Stimulated activated CD4-positive, alpha-beta T cell treated with anti-CD3 and anti-CD28 coated beads, Interleukin-12 subunit alpha, Interleukin-12 subunit beta, amount 100 ng/mL, for 48 hours (primary cell): ENCODE measurements around the gene PPP1R9A.

Experiments
- DNase-seq, 3 donors: peaks; one replicate each; pipeline ENCODE4 v3.0.0-alpha.2; 2020; ENCODE audit warnings: low read depth in 2 of 3, low spot score in 1 of 3

PPP1R9A gene

GRCh38 chr7:95312561-95312960 is 405.2 kb downstream of the PPP1R9A start:
- DNase-seq = no peak

DNA sequence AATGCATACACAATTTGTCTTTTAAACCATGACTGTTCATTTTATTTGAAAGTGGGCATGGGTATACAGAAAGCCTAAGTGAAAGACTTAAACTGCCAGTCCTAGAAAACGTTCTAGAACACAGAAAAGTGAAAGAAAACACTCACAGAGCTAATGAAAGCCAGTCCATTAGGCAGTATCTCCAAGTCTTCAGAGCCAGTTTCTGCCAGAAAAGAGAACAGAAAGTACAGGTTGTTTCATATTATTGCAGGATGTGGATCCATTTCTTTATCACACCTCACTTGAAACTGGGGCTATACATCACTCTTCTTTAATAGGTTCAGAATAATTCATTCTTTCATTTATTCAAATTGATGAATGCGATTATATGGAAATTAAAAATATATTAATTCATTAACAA is 409.2 kb downstream of the PPP1R9A start:
- no peak for DNase-seq

DNA sequence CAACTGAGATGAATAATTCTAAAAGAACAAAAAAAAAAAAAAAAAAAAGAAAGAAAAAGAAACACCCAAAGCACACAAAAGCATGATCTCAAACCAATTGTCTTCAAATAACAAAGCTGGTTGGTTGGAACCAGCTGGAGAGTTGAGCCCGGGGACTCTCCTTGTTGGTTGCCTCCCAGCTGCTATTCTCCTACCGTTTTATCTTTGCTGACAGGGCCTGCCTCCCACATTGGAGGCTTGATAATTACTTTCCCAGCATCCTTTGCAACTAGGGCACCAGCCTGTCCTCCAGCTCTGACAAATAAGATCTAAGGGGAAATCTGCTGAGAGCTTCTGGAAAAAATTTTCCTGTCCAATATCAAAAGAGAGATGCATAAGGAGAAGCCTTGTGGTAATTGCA is 410.2 kb downstream of the PPP1R9A start:
- DNase-seq = no peak

DNA sequence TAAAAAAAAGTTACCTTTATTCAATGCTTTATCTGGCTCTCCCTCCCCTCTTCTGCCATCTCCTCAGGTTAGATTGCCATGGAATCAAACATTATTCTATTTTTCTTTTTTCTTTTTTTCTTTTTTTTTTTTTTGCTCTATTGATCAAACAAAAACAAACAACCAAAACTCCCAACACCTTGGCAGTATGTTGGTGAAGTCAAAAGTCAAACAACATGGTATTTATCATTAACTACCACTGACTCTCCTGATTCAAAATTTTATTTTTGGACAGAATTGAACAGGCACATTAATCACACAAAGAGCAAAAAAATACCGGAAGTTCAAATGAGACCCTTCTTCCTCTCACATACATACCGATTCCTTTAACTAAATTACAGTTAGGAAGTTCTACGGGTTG is 410.6 kb downstream of the PPP1R9A start:
- no peak for DNase-seq

GRCh38 chr7:95318501-95319100 is 411.2 kb downstream of the PPP1R9A start:
- DNase-seq = no peak

DNA sequence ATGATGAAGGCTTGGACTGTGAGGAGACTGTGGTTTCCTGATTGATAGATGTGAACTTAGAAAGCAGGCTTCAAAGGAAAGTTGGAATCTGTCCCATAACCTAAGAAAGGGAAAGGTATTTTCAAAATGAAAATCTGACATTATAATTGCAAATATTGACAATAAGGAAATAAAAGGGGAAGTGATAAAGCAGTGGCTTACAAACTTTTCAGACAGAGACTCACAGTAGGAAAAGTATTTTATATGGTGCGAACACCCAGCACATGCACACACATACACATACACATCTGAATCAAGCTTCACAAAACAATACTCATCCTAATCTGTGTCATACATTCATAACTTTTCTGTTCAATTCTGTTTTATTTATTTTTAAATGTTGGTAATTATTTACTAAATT is 412.2 kb downstream of the PPP1R9A start:
- no peak for DNase-seq

- DNase-seq = no peak
Observed at GRCh38 chr7:95320651-95321050, 413.3 kb downstream of the PPP1R9A start.

DNA sequence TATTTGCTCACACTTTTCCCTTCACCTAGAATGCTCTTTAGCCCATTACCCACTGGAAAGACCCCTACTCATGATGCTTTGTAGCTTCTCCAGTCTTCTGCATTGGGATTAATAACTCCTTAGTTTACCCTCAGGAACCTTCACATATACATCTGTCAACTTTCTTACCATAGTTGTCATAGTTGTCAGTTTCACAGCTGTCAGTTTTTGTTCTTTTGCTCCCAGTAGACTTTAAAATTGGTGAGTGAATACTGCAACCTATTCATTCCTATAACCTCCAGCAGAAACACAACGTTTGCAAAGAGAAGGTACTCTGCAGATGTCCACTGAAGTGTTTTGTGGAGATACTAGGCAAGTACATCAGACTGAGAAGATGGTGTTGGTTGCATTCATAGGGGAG is 414.3 kb downstream of the PPP1R9A start:
- no peak for DNase-seq

- no peak for DNase-seq
Observed at GRCh38 chr7:95322396-95322795, 415.0 kb downstream of the PPP1R9A start.

- no peak for DNase-seq
Observed at GRCh38 chr7:95322854-95323253, 415.5 kb downstream of the PPP1R9A start.

DNA sequence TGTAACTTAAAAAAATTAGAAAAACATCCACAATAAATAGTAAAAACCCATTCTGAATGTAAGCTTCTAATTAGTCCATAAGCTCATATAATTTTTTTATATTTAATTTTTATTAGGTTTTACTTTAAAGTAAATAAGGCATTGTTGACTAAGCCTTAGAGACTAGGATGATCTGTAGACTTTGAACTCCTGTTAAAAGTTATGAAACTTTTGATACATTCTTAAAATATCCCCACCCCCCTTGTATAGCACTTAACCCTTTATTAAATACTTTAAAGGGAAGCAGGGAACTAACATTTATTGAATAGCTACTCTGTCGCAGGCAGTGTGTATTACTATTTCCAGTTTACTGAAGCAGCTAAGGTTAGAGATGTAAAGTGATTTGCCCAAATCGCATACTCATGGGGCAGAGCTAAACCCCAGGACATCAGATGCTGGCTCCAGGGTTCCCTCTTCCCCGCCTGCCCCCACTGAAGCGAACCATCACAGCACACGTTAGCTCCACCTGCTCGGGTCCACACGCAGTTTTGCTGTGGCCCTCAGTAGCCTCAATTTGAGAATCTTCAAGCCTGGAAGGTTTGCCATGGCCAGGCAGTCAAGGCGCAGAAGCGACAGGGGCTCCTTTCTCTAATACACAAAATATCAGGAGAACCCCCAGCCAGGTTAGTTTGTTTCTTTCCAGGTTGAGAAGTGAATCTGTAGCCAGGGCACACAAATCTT is 416.2 kb downstream of the PPP1R9A start:
- DNase-seq = no peak

DNA sequence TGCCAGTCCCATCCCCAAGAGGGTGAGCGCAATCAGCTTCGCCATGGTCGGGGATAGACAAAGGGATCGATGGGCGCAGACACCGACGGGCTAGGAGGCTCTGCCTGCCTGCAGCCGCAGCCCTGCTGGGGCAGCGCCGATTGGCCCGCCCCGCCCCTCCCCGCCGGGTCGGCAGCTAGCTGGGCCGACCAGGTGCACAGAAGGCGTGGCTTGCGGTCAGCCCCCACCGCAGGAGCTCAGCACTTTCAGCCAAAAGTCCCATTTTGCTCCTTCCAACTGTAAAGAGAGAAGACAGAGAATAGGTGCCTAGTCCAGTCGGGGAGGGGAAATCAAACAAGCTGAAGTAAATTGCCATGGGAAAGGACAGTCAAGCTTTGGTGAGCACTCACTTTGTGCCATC is 417.0 kb downstream of the PPP1R9A start, which contains the start of gene PON1:
Gene PON1, minus strand, starts transcription at position 102 of the 400 bp plus-strand sequence. Its CDS starts 57 bp downstream, at position 45.
- no peak for DNase-seq

DNA sequence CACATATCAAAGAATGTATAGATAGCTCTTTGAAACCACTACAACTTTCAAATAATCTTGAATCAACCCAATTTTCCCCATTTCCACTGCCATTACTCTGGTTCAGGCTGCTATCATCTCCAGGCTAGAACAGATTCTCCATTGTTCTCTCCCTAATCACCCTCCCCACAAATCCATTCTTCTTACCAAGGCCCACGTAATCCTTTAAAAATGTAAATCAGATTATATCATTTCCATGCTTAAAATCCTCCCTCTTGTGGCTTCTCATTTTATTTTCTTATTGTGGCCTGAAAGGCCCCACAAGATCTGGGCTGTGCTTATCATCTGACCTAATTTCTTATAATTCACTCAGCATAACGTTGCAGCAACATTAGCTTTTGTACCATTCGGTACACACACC is 420.0 kb downstream of the PPP1R9A start:
- DNase-seq = no peak

GRCh38 chr7:95330204-95330960 is 423.0 kb downstream of the PPP1R9A start:
- DNase-seq = no peak

- no peak for DNase-seq
Observed at GRCh38 chr7:95330961-95331337, 423.6 kb downstream of the PPP1R9A start.

DNA sequence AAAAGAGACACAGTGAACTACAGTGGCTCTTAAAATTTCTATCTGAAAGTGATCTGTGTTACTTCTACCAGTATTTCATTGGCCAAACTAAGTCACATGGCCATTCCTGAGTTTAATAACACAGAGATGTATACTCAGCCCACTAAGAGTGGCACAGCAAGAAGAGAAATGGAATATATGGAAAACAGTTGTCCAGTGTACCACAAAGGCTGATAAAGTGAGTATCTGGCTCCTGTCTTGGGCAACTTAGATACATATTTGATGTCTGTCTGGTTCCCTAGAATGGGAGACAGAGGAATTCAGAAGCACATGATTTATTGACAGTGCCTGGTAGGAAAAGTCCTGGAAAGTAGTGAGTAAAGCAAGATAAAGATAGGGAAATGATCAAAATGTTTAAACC is 427.1 kb downstream of the PPP1R9A start:
- no peak for DNase-seq

GRCh38 chr7:95335093-95335492 is 427.7 kb downstream of the PPP1R9A start:
- no peak for DNase-seq

DNA sequence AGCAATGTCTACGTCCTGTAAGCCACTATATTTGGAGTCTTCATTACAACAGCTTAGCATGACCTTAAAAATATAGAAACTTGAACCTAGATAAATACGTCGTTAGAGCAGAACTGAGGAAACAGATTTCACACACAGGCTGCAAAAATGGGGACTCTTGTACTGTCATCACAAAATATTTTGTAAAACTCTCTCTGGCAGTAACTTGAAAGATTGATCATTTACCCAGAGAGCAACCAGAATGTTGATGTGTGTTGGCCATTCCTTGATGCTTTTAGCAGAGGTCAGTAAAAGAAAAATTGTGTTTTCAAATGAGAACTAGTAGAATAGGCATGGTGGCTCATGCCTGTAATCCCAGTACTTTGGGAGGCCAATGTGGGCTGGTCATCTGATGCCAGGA is 431.4 kb downstream of the PPP1R9A start:
- no peak for DNase-seq

- DNase-seq = no peak
Observed at GRCh38 chr7:95340491-95340890, 433.1 kb downstream of the PPP1R9A start.

- no peak for DNase-seq
Observed at GRCh38 chr7:95342029-95342428, 434.6 kb downstream of the PPP1R9A start.

DNA sequence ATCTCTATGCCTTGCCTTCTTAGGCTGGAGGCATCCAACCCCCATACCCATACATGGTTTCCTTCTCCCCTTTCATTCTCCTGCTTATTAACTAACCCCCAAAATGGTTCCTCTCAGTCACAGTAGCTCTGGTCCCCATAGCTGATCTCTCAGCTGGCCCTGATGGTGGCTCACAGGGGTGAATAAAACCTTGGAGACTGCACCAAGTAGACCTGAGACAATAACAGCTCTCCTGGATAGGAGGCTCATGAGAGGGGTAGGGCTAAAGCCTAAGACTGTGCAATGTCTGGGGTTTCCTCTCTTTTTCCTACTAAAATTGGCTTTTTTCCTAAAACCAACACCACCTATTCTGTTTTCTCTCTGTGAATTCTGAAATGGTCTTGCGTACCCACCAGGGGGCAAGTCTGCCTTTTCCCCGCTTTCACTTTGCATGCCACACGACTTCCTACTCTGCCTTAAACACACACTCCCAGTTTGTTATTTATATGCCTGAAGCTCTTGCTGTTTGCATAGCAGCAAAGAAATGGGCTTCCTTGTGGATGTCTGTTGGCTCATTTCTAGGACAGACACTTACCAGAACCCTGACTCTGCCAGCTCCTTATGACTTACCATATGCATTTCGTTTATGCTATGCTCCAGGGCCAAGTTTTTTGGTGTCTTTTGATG is 435.4 kb downstream of the PPP1R9A start:
- no peak for DNase-seq
